ENCODE data around the gene HLCS. TPM values are rescaled to one million over a fixed set of nuclear protein-coding genes. Genes with fewer than 3 reads are reported as not detected.
"Not testable (repeated sequence)": the region's sequence is repeated elsewhere in the genome, so short reads cannot be mapped to it uniquely, and the experiment has no call there.

HLCS gene
- total RNA-seq, 1 donor from 2014 or later, result 28.1 TPM

DNA sequence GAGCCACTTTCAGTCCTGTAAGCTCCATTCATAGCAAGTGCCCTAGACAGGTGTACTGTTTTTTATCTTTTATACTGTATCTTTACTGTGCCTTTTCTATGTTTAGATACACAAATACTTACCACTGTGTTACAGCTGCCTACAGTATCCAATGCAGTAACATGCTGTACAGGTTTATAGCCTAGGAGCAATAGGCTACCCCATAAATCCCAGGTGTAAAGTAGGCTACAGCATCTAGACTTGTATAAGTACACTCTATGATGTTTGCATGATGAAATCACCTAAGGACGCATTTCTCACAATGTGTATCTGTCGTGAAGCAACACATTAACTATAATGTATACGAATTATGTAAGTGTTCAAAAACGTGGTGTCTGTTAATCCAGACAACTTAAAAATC is 10.7 kb downstream of the HLCS start:
- DNase-seq, result no peak

DNA sequence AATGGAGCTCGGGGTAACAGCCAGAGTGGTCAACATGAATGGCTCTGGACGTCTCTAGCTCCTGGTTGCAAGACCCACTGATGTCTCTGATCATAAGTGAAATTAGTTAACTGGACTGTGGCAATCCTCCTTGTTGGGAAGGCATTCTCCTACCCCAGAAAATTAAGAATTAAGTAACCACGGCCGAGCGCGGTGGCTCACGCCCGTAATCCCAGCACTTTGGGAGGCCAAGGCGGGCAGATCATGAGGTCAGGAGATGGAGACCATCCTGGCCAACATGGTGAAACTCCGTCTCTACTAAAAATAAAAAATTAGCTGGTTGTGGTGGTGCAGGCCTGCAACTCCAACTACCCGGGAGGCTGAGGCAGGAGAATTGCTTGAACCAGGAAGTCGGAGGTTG is 14.1 kb downstream of the HLCS start:
- not testable (repeated sequence) for DNase-seq

DNA sequence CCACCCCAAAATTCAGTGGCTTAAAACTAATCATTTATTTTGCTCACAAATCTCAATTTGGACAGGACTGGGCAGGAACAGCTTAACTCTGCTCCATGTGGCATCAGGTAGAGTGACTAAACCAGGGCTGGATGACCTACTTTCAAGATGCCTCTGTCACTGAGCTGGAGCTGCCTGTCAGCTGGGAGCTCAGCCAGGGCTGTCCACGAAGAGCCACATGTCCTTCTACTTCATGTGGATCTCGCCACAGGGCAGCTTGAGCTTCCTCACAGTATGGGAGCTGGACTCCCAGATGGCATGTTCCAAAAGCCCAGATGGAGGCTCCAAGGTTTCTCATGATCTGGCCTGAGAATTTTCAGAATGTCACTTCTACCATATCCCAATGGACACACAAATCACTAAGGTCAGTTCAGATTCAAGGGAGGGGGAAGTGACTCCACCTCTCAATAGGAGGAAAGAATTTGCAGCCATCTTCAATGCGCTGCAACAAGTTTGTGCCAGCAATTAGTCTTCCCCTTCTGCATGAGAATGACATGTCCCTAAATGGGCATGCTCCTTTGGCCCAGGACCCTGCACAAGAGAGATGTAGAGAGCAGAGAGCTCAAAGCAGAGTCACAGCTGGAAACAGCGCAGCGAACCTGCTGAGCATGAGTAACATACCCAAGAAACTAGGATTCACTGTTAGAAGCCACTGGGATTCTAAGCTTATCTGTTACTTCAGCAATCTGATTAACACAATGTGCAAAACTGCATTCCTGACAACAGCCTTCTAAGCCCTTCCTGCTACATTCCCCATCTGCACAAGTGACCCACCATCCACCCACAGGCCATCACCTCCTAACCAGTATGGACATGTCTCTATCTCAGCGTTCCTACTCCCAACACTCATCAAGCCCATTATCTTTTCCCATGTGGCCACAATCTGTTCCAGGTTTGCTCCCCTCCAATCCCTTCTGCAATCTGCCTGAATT is 17.0 kb downstream of the HLCS start:
- no peak for DNase-seq

DNA sequence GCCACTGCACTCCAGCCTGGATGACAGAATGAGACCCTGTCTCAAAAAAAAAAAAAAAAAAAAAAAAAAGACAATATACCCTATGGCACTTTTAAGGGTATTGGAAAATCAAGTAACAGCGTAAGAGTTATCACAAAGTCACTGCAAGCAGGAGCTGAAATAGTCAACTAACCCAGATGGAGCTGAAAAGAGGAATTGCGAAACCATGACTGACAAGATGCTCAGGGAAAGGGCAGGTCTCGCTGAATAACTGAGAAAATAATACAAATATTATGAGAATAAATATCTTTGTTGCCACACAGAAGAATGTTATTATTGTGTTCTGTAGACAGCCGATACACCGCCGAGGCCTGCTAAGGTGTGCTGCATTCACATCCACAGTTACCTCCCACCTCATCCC is 17.8 kb downstream of the HLCS start:
- no peak for DNase-seq

DNA sequence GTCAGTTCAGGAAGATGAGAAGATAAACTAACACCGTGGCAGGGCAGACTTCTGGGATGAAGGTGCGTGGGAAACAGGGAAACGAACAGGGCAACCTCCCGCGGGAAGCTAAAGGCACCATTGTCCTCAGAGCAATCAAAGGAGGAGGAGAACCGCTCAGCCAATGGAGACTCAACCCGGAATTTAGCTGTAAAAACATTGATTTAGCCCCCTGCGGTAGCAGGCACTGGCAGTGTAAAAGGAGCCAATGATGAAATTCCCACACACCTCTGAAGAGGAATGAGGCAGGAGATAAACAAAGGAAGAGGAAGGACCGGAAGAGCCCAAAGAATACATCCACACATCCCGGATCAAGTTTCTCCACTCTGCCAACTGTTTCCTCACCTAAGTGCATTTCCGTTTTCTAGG is 19.5 kb downstream of the HLCS start:
- no peak for DNase-seq

DNA sequence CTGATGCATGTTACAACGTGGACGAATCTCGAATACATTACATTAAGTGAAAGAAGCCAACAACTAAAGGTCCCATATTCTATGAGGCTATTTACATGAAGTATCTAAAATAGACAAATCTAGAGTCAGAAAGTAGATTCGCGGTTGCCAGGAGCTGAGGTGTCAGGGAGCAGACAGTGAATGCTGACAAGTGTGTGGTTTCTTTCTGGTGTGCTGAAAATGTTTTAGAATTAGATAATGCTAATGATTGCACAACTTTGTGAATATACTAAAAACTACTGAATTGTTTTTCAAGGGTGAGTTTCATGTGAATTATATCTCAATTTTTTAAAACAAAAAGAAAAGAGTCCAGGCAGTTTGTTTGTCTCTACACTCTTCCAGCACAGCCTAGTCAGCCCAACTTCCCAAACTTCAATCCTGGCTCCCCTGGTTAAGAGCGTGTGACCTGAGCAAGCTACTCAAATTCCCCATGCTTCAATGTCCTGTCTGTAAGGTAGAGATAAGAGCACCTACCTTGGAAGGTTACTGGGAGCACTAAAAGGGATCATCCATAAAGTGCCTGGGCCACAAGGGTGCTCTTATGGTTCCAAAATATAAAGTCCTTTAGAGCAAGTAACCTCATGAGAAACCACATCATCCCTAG is 20.9 kb downstream of the HLCS start:
- no peak for DNase-seq

DNA sequence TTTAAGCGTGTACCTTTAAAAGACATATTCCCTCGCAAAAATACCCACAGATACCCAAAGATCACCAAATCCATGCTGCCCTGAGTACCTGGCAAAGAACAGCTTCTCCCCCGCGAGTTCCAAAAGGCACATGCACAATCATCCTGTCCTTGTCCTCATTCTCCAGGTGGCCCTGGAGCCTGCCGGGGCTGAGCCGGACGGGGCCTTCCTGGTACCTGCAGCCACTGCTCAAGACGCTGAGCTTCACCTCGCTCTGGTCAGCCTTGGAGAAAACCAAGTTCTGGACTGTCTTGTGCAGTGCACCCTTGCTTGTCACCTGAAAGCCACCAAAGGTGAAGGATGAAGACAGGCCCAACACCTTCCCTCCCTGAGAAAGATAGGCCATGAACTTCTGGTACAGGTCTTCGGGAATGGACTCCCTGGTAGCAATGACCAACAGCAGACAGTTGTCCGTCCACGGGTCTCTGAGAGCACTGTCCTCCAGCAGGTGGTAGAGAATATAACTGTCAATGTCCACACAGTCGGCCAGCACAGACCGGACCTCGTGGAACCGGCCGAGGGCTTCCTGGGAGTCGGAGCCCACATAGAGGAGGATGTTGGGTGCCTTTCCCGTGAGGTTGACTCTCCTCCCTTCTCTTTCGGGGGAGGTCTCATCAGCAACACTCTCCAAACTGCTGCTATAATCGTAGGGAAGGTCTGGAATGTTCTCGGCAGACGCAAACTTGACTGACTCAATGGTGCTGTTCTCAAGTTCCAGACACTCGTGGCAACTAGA is 29.9 kb downstream of the HLCS start:
- DNase-seq, result no peak

DNA sequence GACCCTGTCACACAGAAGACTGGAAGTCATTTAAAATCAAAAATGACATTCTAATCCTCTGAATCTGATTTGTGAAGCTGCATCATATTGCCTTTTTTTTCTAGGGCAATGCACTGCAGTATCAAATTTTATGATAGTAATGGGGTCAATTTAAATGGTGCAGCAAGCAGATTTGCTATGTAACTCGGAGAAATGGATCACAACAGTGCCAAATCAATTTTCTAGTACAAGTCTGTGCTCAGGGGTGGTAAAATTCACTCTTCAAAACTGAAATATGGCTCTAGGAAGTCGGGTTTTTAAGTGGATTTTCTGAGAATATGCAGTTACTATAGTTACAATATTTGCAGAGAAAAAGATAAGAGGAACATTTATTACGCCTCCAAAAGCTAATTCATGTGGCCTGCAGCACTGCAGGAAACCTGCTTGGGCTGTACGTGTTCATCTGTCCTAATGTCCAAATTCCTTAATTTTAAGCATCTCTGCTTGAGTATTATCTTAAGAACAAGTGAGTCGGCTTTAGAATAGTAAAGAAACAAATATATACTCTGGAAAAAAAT is 31.5 kb downstream of the HLCS start:
- no peak for DNase-seq

DNA sequence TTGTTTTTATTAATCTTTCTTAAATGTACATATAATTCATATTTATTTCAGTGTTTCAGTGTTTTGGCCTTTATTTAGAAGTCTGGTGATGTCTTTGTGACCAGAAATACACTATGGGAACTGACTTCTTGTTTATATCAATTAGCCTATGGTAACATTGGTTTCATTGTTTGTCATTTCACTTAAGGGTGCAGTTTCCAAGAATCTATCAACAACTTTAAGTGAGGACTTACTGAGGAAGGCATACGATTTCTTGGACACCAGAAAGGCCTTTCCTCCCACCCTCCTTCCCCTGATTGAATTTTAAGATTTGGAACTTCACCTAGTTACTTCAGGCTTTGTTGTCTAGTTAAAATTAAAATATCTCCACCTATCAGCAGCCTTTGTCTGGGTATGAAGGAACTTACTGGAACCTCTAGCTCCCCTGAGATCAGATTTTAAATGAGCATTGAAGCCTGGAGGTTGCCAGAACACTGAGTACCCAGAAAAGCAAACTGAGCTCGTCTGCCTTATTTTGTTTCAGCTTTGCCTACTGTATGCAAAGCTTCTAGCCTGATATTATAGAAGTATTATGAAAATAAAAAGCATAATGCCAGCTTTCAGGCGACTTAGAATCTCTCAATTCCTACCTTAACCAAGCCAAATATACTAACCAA is 34.2 kb downstream of the HLCS start:
- DNase-seq, result no peak

DNA sequence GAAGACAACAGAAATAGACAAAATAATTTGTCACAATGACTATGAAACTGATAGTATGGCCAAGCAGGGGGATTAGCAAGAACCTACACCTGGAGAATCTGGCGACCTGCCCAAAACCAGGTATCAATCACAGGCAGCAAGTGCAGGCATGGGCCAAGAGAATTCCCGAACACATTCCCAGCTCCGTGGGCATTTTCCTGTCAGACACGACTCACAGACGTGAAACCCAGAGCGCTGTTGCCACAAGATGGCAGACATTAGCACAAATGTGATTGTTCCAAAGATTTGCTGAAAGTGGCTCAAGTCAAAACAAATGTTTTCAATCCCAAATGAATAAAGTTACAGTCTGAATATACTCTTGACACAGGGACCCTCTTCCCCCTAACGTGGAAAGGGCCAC is 36.8 kb downstream of the HLCS start:
- no peak for DNase-seq

DNA sequence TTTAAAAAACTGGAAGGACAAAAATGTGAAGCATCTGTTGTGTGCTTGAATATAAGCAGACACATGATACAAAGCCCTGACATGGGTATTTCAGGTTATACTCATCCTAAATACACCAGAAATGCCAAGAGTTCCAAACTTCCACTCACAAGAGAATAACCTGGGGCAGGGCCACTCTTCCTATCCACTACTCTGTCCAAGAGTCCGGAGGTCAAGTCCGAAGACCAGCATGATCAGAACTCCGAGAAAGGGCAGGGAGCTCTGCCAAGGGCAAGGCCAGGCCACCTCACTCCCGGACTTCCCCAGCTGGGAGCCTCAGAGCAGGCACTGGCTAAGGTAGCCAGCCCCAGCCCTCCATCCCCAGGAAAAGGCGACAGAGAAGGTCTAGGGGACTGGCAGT is 37.5 kb downstream of the HLCS start:
- no peak for DNase-seq

DNA sequence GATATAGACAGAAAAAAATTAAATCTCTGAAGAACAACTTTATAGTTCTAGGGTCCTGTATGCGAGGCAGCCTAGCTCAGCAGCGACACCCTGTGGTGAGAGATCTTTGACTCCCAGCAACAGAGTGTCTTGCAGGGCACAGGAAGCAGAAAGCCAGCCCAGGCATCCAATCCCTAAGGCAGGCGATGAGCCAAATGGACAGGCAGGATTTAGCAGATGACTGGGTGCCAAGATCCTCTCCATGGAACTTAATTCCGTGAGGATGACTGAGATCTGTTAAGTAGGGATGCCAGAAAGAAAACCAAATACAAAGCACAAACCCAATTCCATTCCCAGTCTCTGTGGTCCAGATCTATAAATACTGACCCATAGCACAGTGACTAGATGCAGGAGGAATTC is 38.8 kb downstream of the HLCS start:
- DNase-seq, result peak; percentile 74

DNA sequence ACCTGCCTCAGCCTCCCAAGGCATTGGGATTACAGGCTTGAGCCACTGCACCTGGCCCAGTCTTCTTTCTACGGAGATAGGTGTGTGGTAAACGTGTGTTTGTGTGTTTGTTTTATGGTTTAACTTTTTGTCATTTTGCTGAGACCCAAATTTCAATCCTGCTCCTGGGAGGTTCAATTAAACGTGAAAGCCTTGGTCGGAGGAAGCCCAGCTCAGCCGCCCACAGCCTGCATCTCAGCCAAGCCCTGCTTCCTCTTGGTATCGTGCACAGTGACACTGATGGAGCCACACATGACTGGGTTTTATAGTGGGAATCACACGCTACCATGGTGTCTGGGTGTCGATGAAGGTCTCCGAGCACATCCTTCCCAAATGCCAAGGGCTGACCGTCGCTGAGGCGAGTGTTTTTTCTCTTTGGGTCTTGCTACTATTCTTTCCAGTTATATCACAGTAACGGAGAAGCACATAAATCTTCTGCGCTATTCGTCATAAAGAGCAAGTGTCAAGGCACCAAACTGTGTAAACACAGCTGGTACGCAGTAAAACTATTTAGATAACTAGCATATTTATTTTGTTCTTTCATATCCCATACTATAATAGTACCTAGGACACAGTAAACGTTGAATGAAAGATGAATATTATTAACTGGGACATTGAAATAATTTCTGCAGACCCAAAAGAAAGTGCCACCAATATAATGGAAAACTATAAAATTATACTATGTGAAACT is 39.3 kb downstream of the HLCS start:
- DNase-seq, result no peak

DNA sequence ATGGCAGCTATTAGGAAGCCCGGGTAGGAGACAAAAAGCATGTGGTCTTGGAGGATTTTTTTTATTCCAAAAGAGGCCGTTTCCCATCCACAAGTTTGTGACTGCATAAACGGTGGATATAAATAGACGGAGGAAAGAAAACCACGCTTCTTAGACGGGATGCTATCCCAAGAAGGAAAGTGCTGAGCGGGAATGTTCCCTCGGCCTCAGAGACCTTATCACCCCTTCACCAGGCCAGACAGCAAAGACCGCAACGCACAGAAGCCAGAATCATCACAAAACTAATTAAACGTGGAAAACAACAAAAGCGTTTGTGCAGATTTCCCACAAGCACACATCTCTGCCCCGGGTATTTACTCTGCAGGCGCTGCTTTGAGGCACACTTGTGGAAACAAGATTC is 43.2 kb downstream of the HLCS start:
- no peak for DNase-seq

DNA sequence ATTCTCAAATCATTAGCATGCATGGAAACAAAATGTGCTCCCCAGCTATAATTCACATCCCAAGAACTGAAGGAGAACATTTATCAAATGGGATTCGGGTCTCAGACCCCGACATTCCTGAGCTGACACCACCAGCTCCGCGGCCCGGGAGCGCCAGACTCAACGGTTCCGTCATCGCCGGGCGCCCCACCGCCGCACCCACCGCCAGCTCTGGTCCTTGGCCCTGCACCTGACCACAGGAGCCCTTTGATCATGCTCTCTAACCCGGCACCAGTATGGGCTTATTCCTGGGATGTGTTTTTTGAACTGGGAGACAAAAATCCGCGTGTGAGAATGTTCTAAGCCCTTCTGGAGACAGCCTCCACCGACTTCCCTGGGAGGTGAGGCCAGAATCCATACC is 43.6 kb downstream of the HLCS start:
- DNase-seq, result no peak

DNA sequence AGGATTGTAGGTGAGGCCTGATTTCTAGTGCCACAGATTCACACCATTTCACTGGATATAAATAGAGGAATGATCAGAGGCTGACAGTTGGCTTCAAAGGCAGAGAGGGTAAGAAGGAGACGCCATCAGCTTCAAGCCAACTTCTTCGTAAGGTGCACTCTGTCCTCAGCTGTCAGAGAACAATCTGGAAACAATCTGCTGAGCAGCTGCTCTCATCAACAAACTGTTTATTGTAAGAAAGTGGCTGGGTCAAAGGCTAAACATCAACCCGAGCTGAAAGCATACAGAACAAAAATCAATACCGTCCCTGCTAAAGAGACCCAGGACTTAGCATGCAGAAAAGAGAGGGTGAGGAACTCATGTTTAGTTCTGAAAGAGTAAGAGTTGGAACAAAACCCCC is 48.2 kb downstream of the HLCS start:
- no peak for DNase-seq

DNA sequence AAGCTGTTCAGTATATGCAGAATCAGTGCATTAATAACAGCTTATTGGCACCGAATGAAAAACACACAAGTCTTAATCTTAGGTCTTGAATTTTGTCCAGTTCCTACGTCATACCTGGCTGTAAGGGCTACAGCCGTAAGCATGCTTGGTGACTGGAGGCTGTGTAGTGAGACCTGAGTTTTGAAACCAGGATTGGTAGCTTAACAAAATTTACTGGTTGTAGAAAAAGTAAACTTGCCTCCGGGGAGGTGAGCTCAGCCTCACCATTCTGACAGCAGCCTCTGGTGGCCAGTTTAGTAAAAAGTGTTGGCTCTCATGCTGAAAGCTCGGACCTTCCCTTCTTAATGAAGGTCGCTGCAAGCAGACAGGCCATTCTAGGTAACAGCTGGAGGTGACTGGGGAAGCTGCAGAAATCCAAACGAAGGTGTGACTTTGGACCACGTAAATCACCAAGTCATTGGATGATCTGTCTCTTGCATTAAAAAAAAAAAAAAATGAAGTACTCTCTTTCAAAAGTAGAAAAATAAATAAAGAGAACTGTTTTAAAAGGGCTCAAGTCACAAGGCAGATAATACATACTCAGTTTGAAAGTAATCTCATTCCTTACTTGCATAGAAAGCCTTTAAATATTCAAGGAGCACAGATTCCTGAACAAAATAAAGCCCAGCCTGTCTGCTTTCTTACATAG is 48.9 kb downstream of the HLCS start:
- DNase-seq, result no peak

DNA sequence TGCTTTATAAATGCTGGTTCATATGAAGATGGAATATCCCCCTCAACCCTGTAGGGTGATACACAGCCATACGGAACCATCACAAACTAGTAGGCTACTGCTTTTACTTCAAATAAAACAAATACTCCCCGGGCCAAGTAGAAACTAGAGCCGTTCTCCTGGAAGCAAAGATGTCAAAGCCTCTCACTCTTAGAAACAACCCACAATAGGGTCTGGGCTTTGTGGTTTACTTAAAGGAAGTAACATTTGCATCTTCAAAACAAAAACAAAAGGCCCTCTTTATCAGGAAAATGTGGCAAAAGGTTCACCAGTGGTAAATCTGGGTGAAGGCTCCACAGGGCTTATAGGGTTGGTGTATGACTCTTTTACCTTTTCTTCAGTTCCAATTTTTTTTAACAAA is 49.8 kb downstream of the HLCS start:
- no peak for DNase-seq

DNA sequence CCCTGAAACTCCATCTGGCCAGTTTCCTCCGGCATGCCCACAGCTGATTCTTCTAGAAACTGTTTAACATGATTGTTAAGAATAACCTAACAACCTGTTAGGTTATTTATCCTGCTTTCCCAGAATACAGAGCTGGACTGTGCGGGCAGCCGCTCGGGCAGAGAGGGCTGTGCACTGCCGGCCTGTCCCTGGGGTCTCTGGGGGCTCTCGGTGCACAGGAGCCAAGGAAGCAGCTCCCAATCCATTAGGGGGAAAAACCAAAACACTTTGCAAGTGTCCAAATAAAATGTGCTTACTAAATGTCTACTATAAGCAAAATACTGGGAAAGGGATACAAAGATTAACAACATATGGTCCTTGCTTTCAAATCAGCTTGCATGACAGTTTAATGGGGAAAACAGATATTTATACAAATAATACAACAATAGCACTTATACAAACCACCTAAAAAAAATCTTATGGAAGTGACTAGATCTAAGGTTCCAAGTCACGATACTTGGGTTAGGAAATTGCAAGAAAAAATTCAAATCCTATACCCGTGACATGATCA is 50.7 kb downstream of the HLCS start:
- DNase-seq, result no peak

DNA sequence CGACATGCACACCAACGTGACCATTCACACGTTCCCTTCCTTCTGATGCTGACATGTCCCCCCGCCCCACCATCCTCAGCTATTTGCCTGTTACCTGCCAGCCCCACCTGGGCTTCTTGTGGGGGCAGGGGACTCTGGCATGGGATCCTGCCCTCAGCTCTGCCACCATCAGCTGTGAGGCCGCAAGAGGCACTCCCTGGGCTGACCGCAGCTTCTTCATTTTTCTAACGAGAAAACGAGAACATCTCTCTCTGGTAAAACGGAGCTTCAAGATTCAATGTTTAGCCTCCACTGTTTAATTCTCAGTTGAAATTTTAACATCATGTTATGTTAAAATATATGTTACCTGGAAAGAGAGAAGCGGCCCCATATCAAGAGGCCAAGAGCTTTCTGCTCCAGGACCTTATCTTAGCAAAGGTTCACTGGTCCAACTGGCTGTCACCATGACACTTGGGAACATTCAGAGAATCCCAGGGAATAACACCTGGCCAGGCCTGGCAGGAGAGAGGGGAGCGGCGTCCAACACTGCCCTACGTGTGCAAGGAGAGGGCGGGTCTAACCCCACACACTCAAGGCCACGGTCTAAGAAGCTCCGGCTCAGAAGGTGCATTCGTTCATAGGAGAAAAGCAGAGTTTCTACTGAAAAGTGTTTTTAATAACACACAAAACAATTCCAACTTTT is 51.3 kb downstream of the HLCS start:
- DNase-seq, result no peak
